Muscle layer of duodenum (tissue), 2 donors: ENCODE measurements around the gene TMEM151A.
"Not testable (repeated sequence)": the region's sequence is repeated elsewhere in the genome, so short reads cannot be mapped to it uniquely, and the experiment has no call there.

Experiments used
- H3K27ac ChIP-seq: one replicate; pipeline ENCODE4 v1.7.0; 2013; ENCODE audit warnings: mild to moderate bottlenecking, low read length
- H3K27me3 ChIP-seq: one replicate; pipeline ENCODE4 v1.7.0; 2013; ENCODE audit warnings: low read depth, mild to moderate bottlenecking, control low read depth, low read length
- H3K36me3 ChIP-seq, 2 donors: one replicate each; pipeline ENCODE4 v1.7.0; 2013; ENCODE audit warnings: low read length in 2 of 2, control low read depth in 1 of 2, mild to moderate bottlenecking in 1 of 2; ENCODE audit not compliant: insufficient read depth in 2 of 2, control insufficient read depth in 1 of 2
- H3K4me1 ChIP-seq, 2 donors: one replicate each; pipeline ENCODE4 v1.7.0; 2013; ENCODE audit warnings: low read length in 2 of 2, mild to moderate bottlenecking in 2 of 2, control low read depth in 1 of 2, moderate library complexity in 1 of 2; ENCODE audit not compliant: insufficient read depth in 2 of 2, control insufficient read depth in 1 of 2
- H3K4me3 ChIP-seq, 2 donors: one replicate each; pipeline ENCODE4 v1.7.0; 2013; ENCODE audit warnings: low read length in 2 of 2, low read depth in 1 of 2, mild to moderate bottlenecking in 1 of 2
- H3K9me3 ChIP-seq, 2 donors: one replicate each; pipeline ENCODE4 v1.7.0; 2013; ENCODE audit warnings: low read length in 2 of 2, control low read depth in 1 of 2, mild to moderate bottlenecking in 1 of 2; ENCODE audit not compliant: control insufficient read depth in 1 of 2
- donor health status: healthy.

Gene TMEM151A

GRCh38 chr11:66268244-66268951 lies 23.3 kb upstream of the TMEM151A start, which contains the start of gene RAB1B:
RAB1B (plus strand) TSS chr11:66268639; CDS start chr11:66268680, 41 bp downstream.
- H3K27me3 ChIP-seq, result no peaks in the 10 kb centered on the region
- peak within 1 kb of the TSS; percentile 98 for H3K27ac ChIP-seq
- no peaks in the 10 kb centered on the region for H3K9me3 ChIP-seq
- peak within 1 kb of the TSS; percentile 87 to 89 for H3K4me3 ChIP-seq
- H3K4me1 ChIP-seq, result peaks cover 0 to 28% of the 10 kb centered on the region in 2 donors
- H3K36me3 ChIP-seq, result peaks cover 18 to 40% of the 10 kb centered on the region in 2 donors

GRCh38 chr11:66268952-66269905 lies 22.5 kb upstream of the TMEM151A start:
- Histone ChIP-seq H3K36me3 (peaks cover 27 to 40% of the 10 kb centered on the region in 2 donors), H3K4me1 (peaks cover 0 to 28% of the 10 kb centered on the region in 2 donors), H3K27ac (peak overlapping the region; percentile 98), H3K9me3 (no peaks in the 10 kb centered on the region), H3K4me3 (peak overlapping the region; percentile 87 to 89), H3K27me3 (no peaks in the 10 kb centered on the region)

- peaks cover 0 to 21% of the 10 kb centered on the region in 2 donors for H3K4me1 ChIP-seq
- no peak overlapping the region for H3K27ac ChIP-seq
- H3K9me3 ChIP-seq, result no peaks in the 10 kb centered on the region
- no peaks in the 10 kb centered on the region for H3K27me3 ChIP-seq
- peaks cover 37 to 48% of the 10 kb centered on the region in 2 donors for H3K36me3 ChIP-seq
- no peak overlapping the region for H3K4me3 ChIP-seq
Measured at GRCh38 chr11:66271816-66272215, 19.9 kb upstream of the TMEM151A start.

GRCh38 chr11:66272596-66272995 lies 19.1 kb upstream of the TMEM151A start:
- H3K36me3 ChIP-seq, result peaks cover 37 to 48% of the 10 kb centered on the region in 2 donors

GRCh38 chr11:66274219-66274618 lies 17.5 kb upstream of the TMEM151A start:
- H3K27me3 ChIP-seq, result no peaks in the 10 kb centered on the region
- peaks cover 37 to 48% of the 10 kb centered on the region in 2 donors for H3K36me3 ChIP-seq
- peaks cover 0 to 25% of the 10 kb centered on the region in 2 donors for H3K4me1 ChIP-seq
- no peak overlapping the region for H3K4me3 ChIP-seq
- H3K27ac ChIP-seq, result no peak overlapping the region
- no peaks in the 10 kb centered on the region for H3K9me3 ChIP-seq

More at GRCh38 chr11:66272596-66272995, 19.1 kb upstream of the TMEM151A start:
- H3K27ac ChIP-seq, result no peak overlapping the region
- H3K9me3 ChIP-seq, result no peaks in the 10 kb centered on the region
- no peak overlapping the region for H3K4me3 ChIP-seq
- H3K4me1 ChIP-seq, result peaks cover 0 to 18% of the 10 kb centered on the region in 2 donors
- H3K27me3 ChIP-seq, result no peaks in the 10 kb centered on the region

GRCh38 chr11:66275396-66275795 lies 16.3 kb upstream of the TMEM151A start:
- no peak overlapping the region for H3K27ac ChIP-seq
- H3K27me3 ChIP-seq, result no peaks in the 10 kb centered on the region
- no peak overlapping the region for H3K4me3 ChIP-seq
- H3K9me3 ChIP-seq, result no peaks in the 10 kb centered on the region
- peaks cover 37 to 48% of the 10 kb centered on the region in 2 donors for H3K36me3 ChIP-seq
- H3K4me1 ChIP-seq, result peaks cover 0 to 14% of the 10 kb centered on the region in 2 donors

GRCh38 chr11:66275984-66276612 lies 15.6 kb upstream of the TMEM151A start:
- no peaks in the 10 kb centered on the region for H3K9me3 ChIP-seq
- H3K36me3 ChIP-seq, result peaks cover 37 to 48% of the 10 kb centered on the region in 2 donors
- no peaks in the 10 kb centered on the region for H3K27me3 ChIP-seq
- no peak overlapping the region for H3K27ac ChIP-seq
- no peak overlapping the region for H3K4me3 ChIP-seq
- H3K4me1 ChIP-seq, result peaks cover 0 to 10% of the 10 kb centered on the region in 2 donors

GRCh38 chr11:66276619-66277018 lies 15.1 kb upstream of the TMEM151A start:
- H3K4me3 ChIP-seq, H3K9me3 ChIP-seq, H3K27ac ChIP-seq, H3K27me3 ChIP-seq, H3K4me1 ChIP-seq: not testable (repeated sequence)
- peaks cover 37 to 48% of the 10 kb centered on the region in 2 donors for H3K36me3 ChIP-seq

- H3K9me3 ChIP-seq, H3K4me3 ChIP-seq, H3K27me3 ChIP-seq, H3K27ac ChIP-seq: not testable (repeated sequence)
- Histone ChIP-seq H3K36me3 (peaks cover 32 to 45% of the 10 kb centered on the region in 2 donors), H3K4me1 (peaks cover 0 to 12% of the 10 kb centered on the region in 2 donors)
Measured at GRCh38 chr11:66277064-66277463, 14.6 kb upstream of the TMEM151A start.

GRCh38 chr11:66277471-66278362 lies 14.0 kb upstream of the TMEM151A start, which contains the start of gene CNIH2:
CNIH2 (plus strand) TSS chr11:66278175; CDS start chr11:66278457, 282 bp downstream.
- Histone ChIP-seq H3K27ac (no peak within 1 kb of the TSS), H3K27me3 (no peaks in the 10 kb centered on the region), H3K4me1 (peaks cover 0 to 19% of the 10 kb centered on the region in 2 donors), H3K9me3 (no peaks in the 10 kb centered on the region), H3K36me3 (peaks cover 26 to 38% of the 10 kb centered on the region in 2 donors), H3K4me3 (peak within 1 kb of the TSS in 1 of 2 donors; percentile 28)
